ENCODE results near the gene NPPB.
"Not testable (repeated sequence)": the region's sequence is repeated elsewhere in the genome, so short reads cannot be mapped to it uniquely, and the experiment has no call there.

Gene NPPB

GRCh38 chr1:11858613-11858967 lies at the start of gene NPPB:
Gene NPPB, minus strand, starts transcription at chr1:11858945. Its CDS starts 112 bp downstream, at chr1:11858833.
- DNase-seq: no peak

GRCh38 chr1:11908095-11908675 lies 49.4 kb upstream of the NPPB start:
- peak; percentile 99 for DNase-seq

DNA sequence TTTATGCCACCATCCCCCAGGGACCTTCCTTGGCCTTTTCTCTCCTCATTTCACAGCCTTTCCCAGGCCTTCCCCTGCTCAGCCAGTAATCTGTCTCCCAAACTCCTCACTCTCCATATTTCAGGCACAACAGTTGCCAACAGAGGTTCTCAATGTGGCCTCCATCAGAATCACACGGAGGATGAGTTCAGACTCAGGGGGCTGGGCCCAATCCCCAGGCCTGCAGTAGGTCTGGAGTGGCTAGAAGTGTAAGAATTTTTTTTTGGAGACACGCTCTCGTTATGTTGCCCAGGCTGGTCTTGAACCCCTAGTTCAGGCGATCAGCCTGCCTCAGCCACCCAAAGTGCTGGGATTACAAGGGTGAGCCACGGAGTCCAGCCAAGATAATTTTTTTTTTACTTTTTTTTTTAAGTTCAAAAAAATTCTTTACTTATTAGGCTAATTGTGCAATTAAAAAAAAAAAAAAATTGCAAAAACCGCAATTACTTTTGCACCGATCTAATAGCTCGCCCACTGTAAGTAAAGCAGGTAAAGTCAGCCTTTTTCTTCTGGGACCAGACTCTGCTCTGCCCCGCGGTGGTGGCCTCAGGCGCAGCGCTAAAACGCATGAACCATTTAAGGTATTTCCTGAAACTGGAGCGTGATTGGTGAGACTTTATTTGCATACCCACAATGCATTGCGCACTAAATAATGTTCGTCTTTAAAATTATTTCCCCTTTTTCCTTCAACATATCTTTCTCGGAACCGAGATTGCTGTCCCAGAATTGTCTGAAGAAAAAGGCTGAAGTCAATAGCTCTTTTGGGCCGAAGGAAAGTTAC lies 48.7 kb upstream of the NPPB start:
- DNase-seq: peak; percentile 94

GRCh38 chr1:11906870-11907269 lies 48.1 kb upstream of the NPPB start:
- no peak for DNase-seq

GRCh38 chr1:11904978-11905377 lies 46.2 kb upstream of the NPPB start:
- DNase-seq: no peak

GRCh38 chr1:11904156-11904555 lies 45.4 kb upstream of the NPPB start:
- peak; percentile 41 for DNase-seq

GRCh38 chr1:11903210-11903609 lies 44.5 kb upstream of the NPPB start:
- no peak for DNase-seq

DNA sequence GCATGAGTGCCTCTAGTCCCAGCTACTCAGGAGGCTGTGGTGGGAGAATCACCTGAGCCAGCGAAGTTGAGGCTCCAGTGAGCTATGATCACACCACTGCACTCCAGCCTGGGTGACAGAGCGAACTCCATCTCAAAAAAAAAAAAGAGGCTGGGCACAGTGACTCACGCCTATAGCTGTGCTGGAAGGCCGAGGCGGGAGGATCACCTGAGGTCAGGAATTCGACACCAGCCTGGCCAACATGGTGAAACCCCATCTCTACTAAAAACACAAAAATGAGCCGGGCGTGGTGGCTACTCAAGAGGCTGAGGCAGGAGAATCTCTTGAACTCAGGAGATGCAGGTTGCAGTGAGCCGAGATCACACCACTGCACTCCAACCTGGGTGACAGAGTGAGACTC lies 42.7 kb upstream of the NPPB start:
- not testable (repeated sequence) for DNase-seq

DNA sequence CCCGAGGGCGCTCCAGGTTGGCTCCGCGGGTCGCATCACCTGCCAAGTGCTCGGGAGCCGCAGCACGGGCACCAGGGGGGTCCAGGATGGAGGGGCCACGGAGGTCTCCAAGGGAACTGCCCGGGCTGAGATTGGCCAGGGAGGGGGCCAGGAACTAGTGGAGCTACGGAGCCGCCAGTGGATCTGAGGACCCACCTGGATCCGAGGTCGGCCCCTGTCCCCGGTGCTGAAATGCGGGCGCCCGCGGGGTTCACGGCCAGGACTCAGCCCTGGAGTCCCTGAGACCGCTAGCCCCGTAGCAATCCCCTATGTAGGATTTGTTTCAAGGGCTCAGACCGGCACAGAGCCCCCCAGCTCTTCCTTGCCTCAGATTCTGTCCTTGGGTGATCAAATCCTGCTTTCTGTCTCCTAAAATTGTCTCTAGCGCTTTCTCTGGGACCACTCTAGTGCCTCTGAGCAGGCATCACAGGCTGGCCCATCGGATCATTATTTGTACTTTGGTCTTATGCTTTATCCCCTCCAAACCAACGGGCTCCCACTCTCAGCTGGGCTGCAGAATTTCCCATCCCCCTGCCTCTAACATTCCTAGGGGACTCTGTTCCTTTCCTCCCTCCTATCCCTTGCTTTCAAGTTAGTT lies 40.2 kb upstream of the NPPB start:
- DNase-seq: no peak

DNA sequence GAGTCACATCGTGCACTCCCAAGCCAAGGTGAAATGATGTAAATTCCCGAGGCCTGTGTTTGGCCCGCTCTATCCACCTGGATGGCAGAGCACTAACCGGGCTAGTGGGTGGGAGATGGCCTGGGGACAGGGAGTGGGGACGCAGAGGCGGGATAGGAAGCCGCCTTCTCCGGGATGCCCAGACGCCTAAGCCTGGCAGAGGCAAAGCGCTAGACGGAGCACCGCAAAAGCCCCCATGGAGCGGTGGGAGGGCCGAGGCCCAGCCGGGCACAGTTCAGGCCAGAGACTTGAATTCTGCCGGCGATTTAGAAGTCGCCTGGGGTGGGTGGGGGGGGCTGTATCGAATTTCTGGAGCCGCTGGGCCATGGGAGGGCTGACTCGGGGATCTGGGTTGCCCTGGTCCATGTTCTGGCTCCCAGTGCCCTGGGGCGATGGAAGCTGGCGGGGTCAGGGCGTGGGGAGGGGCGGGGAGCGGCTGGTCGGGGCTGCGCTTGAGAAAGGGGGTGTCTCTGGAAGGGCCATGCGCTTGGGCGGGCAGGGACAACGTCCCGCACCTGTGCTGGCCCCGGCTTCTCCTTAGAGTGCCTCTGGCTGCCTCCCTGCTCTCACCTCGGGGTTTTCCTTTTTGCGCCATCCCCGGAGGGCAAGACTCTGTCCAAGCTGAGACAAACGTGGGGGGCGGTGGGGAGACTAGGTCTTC lies 39.5 kb upstream of the NPPB start:
- DNase-seq: no peak

GRCh38 chr1:11894501-11894900 lies 35.8 kb upstream of the NPPB start:
- DNase-seq: not testable (repeated sequence)

DNA sequence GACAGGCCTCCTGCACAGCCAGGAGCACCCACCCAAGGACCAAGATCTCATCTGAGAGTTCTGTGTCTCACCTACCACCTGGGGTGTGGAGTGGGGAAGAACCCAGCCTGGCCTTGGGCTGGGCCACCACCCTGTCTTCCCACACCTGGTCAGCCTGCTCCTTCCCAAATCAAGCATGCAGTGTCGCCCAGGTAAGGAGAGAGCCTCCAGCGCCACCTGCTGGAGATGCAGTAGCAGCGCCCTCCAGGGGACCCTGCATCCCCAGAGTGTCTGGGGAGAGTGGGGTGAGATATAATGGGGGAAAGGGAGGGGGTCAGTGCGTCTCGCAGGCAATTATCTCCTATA lies 35.1 kb upstream of the NPPB start:
- DNase-seq: peak; percentile 22

- DNase-seq: no peak
Observed at GRCh38 chr1:11891433-11892186, 32.9 kb upstream of the NPPB start.

- no peak for DNase-seq
Observed at GRCh38 chr1:11888877-11889208, 30.1 kb upstream of the NPPB start.

DNA sequence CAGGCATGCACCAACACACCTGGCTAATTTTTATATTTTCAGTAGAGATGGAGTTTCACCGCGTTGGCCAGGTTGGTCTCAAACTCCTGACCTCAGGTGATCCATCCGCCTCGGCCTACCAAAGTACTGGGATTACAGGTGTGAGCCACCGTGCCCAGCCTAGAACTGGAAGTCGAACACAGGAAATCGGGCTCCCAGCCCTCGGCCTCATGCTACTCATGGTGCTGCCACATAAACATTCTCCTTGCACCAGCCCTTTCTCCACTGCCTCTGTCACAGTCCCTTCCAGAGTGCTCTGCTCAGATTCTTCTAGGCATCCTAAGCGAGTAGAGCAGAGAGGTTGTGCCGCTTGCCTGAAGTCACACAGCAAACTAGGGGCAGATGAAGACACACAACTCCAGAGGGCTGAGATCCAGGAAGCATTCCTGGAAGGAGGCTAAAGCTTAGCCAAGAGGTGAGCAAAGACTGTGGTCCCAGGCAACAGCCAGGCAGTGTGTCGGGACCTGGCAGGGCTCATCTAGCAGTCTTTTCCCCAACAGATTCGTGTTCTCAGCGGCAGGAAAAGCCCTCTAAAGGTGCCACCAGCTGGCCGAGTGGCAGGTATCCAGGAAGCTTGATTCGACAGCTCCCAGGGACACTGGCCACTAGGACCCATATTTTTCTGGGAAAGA lies 29.6 kb upstream of the NPPB start:
- no peak for DNase-seq

GRCh38 chr1:11887666-11888007 lies 28.9 kb upstream of the NPPB start:
- no peak for DNase-seq

DNA sequence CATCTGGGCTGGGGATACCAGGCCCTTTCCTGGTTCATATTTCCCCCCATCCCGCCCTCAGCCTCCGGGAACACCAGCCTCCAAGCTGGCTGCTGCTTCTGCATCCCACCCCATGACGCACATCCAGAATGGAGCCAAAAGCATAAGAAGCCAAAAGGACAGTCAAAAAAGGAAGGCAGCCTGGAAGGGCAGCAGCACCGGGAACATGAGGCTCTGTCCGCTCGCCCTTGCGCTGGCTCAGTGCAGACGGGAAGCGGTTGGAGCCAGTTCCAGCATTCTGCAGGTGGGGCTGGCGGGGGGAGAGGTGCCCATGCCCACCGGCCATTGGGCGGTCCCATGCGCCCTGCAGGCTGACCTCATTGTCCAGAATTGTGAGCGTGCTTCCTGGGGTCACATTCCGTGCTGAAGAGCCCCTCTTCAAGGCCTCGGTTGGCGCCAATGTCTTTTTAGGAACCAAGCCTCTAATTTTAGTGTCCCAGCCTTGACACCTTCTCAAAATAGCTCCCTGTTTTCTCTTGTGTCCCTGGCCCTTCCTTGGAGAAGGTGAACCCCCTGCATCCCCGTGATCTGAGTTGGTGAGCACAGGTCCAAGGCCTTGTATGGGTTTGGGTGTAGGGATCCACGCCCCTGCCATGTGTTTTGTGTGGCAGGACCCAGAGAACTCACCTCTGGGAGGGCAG lies 28.4 kb upstream of the NPPB start:
- DNase-seq: no peak

DNA sequence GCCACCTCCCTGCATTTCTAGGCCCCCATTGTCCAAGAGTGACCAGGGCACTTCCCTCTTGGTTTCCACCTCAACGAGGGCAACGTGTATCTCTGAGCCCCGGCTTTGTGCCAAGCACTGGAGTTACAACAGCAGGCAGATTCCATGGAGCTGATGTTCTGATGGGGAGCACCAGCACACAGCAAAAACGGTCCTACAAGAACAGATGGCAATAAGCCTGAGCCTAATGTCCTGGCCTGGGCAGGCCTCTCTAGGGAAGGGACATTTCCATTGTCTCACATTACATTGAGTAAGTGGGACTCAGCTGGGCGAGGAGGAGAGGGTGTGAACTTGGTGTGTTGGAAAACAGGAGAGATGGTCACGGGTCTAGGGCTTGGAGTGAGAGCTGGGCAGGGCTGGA lies 27.2 kb upstream of the NPPB start:
- DNase-seq: no peak

DNA sequence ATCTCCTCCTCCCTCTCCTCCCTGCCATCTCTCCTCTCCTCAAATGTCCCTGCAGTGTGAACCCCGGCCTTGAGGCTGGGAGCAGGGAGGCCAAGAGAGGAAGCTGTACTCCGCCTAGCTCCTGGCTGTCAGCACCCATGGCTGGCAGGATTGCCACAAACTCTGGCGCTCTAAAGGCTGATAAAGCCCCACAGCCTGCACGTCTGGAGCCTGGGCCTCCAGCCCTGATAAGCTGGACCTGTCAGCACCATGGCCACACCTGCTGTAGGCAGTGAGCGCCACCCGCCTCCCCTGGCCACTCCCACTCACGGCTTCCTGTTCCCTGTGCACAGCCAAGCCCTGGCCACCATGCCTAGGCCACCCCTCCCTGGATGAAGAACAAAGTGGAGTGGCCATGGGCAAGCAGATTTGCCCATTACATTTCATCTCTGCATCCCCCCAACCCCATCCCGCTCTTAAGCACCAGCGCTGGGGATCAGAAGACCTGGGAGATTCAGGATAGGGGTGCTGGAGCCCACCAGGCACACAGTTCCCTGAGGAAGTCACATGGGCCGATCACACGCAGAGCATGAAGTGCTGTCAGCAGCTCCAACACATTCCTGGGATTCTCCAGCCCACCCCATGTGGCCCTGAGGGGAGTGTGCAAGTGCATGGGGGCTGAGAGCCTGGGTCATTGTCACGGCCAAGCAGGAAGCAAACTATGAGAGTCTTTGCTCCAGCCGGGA lies 24.2 kb upstream of the NPPB start:
- DNase-seq: no peak

GRCh38 chr1:11881749-11882441 lies 23.1 kb upstream of the NPPB start:
- DNase-seq: no peak
